Skeletal muscle tissue (tissue), 4 donors: ENCODE measurements around the gene ZNF317. TPM values are rescaled to one million over a fixed set of nuclear protein-coding genes. Genes with fewer than 3 reads are reported as not detected.

Experiments used
- H3K27ac ChIP-seq: one replicate; pipeline ENCODE4 v1.7.0; 2013; ENCODE audit warnings: mild to moderate bottlenecking, low read depth, low read length, inconsistent platforms
- H3K27me3 ChIP-seq, 3 donors: one replicate each; pipeline ENCODE4 v1.7.0; 2013; ENCODE audit warnings: low read length in 3 of 3; ENCODE audit not compliant: control insufficient read depth in 3 of 3, insufficient read depth in 3 of 3
- H3K36me3 ChIP-seq, 3 donors: one replicate each; pipeline ENCODE4 v1.7.0; 2013; ENCODE audit warnings: low read length in 3 of 3; ENCODE audit not compliant: control insufficient read depth in 3 of 3, insufficient read depth in 3 of 3
- H3K4me1 ChIP-seq, 3 donors: one replicate each; pipeline ENCODE4 v1.7.0; 2013; ENCODE audit warnings: low read length in 3 of 3, mild to moderate bottlenecking in 3 of 3; ENCODE audit not compliant: control insufficient read depth in 3 of 3, insufficient read depth in 3 of 3
- H3K4me3 ChIP-seq, 3 donors: one replicate each; pipeline ENCODE4 v1.7.0; 2013; ENCODE audit warnings: low read length in 3 of 3
- H3K9ac ChIP-seq, 3 donors: one replicate each; pipeline ENCODE4 v1.7.0; 2013; ENCODE audit warnings: low read length in 3 of 3, mild to moderate bottlenecking in 3 of 3, moderate library complexity in 2 of 3, low read depth in 1 of 3
- H3K9me3 ChIP-seq, 3 donors: one replicate each; pipeline ENCODE4 v1.7.0; 2013; ENCODE audit warnings: low read length in 3 of 3; ENCODE audit not compliant: control insufficient read depth in 3 of 3
- total RNA-seq: library from RNA; depleted of rRNA; stranded (reverse); fragments of >200 nt; gene quantifications from one replicate; pipeline ENCODE4 v1.2.3, GENCODE V29; 2014
- donor health status: Osteomylitis.

Gene ZNF317
- total RNA-seq, 1 donor from 2014 or later: 11.5 TPM

GRCh38 chr19:9139609-9140158, 513 bp upstream of the ZNF317 start:
- no peaks in the 10 kb centered on the region for H3K27me3 ChIP-seq
- peak overlapping the region; percentile 94 to 98 (median 97) for H3K4me3 ChIP-seq

GRCh38 chr19:9144920-9145319, 4.7 kb downstream of the ZNF317 start:
- Histone ChIP-seq H3K4me1 (peaks cover 1 to 15% (median 4%) of the 10 kb centered on the region in 3 donors), H3K36me3 (peaks cover 0 to 14% (median 7%) of the 10 kb centered on the region in 3 donors), H3K4me3 (no peak overlapping the region), H3K9ac (no peak overlapping the region), H3K27ac (no peak overlapping the region), H3K27me3 (no peaks in the 10 kb centered on the region), H3K9me3 (peaks cover 0 to 5% (median 3%) of the 10 kb centered on the region in 3 donors)

More at GRCh38 chr19:9139609-9140158, 513 bp upstream of the ZNF317 start:
- H3K4me1 ChIP-seq: peaks cover 4 to 20% (median 4%) of the 10 kb centered on the region in 3 donors
- H3K9ac ChIP-seq: peak overlapping the region; percentile 94 to 99 (median 98)
- peaks cover 0 to 4% (median 0%) of the 10 kb centered on the region in 3 donors for H3K36me3 ChIP-seq
- H3K27ac ChIP-seq: no peak overlapping the region
- H3K9me3 ChIP-seq: no peaks in the 10 kb centered on the region

DNA sequence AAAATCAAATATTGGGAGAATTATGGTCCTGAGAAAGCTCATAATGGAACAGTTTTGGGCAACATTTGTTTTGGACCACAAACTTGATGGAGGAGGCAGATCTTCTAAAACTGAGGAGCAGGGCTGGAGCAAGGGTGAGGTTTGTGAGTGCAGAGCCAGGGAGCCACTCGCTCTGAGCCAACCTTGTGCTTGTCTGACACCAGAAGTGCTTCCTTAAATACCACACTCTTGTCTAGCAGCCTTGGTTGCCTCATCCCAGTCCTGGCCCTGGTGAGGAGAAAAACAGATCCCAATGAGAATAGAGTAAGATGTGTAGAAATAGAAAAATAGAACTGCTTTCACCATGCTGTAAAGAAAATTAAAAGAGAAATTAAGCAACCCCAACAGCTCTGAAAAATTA, 6.7 kb downstream of the ZNF317 start:
- no peak overlapping the region for H3K4me3 ChIP-seq
- peaks cover 0 to 5% (median 3%) of the 10 kb centered on the region in 3 donors for H3K9me3 ChIP-seq

GRCh38 chr19:9148697-9149096, 8.5 kb downstream of the ZNF317 start:
- Histone ChIP-seq H3K27ac (no peak overlapping the region), H3K27me3 (no peaks in the 10 kb centered on the region), H3K9ac (no peak overlapping the region), H3K9me3 (peaks cover 2 to 8% (median 3%) of the 10 kb centered on the region in 3 donors), H3K4me1 (no peaks in the 10 kb centered on the region), H3K4me3 (no peak overlapping the region), H3K36me3 (peaks cover 0 to 14% (median 11%) of the 10 kb centered on the region in 3 donors)

More for the DNA sequence above, 6.7 kb downstream of the ZNF317 start:
- Histone ChIP-seq H3K27ac (no peak overlapping the region), H3K27me3 (no peaks in the 10 kb centered on the region), H3K9ac (no peak overlapping the region), H3K4me1 (peaks cover 0 to 3% (median 0%) of the 10 kb centered on the region in 3 donors), H3K36me3 (peaks cover 0 to 10% (median 7%) of the 10 kb centered on the region in 3 donors)

- no peak overlapping the region for H3K4me3 ChIP-seq
- peaks cover 1 to 6% (median 2%) of the 10 kb centered on the region in 3 donors for H3K9me3 ChIP-seq
- no peaks in the 10 kb centered on the region for H3K27me3 ChIP-seq
Observed at GRCh38 chr19:9149997-9150396, 9.8 kb downstream of the ZNF317 start.

GRCh38 chr19:9150650-9151049, 10.5 kb downstream of the ZNF317 start:
- H3K9ac ChIP-seq: no peak overlapping the region
- no peaks in the 10 kb centered on the region for H3K27me3 ChIP-seq
- H3K4me3 ChIP-seq: no peak overlapping the region
- peaks cover 7 to 16% (median 15%) of the 10 kb centered on the region in 3 donors for H3K36me3 ChIP-seq
- H3K27ac ChIP-seq: no peak overlapping the region
- peaks cover 2 to 5% (median 4%) of the 10 kb centered on the region in 3 donors for H3K9me3 ChIP-seq
- H3K4me1 ChIP-seq: no peaks in the 10 kb centered on the region

More at GRCh38 chr19:9149997-9150396, 9.8 kb downstream of the ZNF317 start:
- no peak overlapping the region for H3K9ac ChIP-seq
- H3K27ac ChIP-seq: no peak overlapping the region
- no peaks in the 10 kb centered on the region for H3K4me1 ChIP-seq
- peaks cover 4 to 14% (median 12%) of the 10 kb centered on the region in 3 donors for H3K36me3 ChIP-seq

- Histone ChIP-seq H3K9me3 (peaks cover 2 to 7% (median 6%) of the 10 kb centered on the region in 3 donors), H3K36me3 (peaks cover 15 to 22% (median 21%) of the 10 kb centered on the region in 3 donors), H3K27ac (no peak overlapping the region), H3K9ac (no peak overlapping the region), H3K4me1 (no peaks in the 10 kb centered on the region), H3K27me3 (no peaks in the 10 kb centered on the region), H3K4me3 (no peak overlapping the region)
Observed at GRCh38 chr19:9151367-9151766, 11.2 kb downstream of the ZNF317 start.

GRCh38 chr19:9155591-9155990, 15.4 kb downstream of the ZNF317 start:
- no peak overlapping the region for H3K27ac ChIP-seq
- H3K36me3 ChIP-seq: peaks cover 47 to 55% (median 53%) of the 10 kb centered on the region in 3 donors
- H3K4me3 ChIP-seq: no peak overlapping the region
- no peaks in the 10 kb centered on the region for H3K27me3 ChIP-seq
- no peak overlapping the region for H3K9ac ChIP-seq
- H3K4me1 ChIP-seq: no peaks in the 10 kb centered on the region
- peaks cover 3 to 13% (median 8%) of the 10 kb centered on the region in 3 donors for H3K9me3 ChIP-seq

DNA sequence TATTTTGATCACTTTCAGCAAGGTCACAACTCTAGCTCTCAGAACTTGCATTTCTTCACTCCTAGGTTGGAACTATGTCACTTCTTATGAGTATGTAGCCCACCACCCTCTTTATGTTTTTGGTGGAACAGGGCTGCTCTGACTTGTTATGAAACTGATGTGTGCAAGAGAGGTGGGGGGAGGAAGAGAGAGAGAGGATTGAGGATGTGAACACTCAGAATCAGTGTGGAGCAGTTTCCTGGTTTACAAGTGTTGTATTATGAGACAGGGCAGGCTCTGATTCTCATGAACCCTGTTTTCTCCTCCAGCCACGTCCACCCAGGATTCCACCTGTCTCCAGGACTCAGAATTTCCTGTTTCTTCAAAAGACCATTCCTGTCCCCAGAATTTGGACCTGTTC, 16.1 kb downstream of the ZNF317 start:
- peaks cover 54 to 62% (median 60%) of the 10 kb centered on the region in 3 donors for H3K36me3 ChIP-seq
- H3K4me1 ChIP-seq: no peaks in the 10 kb centered on the region
- peaks cover 6 to 20% (median 15%) of the 10 kb centered on the region in 3 donors for H3K9me3 ChIP-seq
- H3K27ac ChIP-seq: no peak overlapping the region
- H3K4me3 ChIP-seq: no peak overlapping the region
- no peaks in the 10 kb centered on the region for H3K27me3 ChIP-seq
- H3K9ac ChIP-seq: no peak overlapping the region

- peaks cover 8 to 20% (median 18%) of the 10 kb centered on the region in 3 donors for H3K9me3 ChIP-seq
- no peaks in the 10 kb centered on the region for H3K4me1 ChIP-seq
- H3K4me3 ChIP-seq: no peak overlapping the region
- no peak overlapping the region for H3K27ac ChIP-seq
- H3K9ac ChIP-seq: no peak overlapping the region
- H3K36me3 ChIP-seq: peaks cover 74 to 91% (median 74%) of the 10 kb centered on the region in 3 donors
- no peaks in the 10 kb centered on the region for H3K27me3 ChIP-seq
Observed at GRCh38 chr19:9159891-9160290, 19.7 kb downstream of the ZNF317 start.
